ENCODE results near the gene ABCC12.
A peak's percentile ranks its signal among the peaks of the same experiment; 100 is the strongest.

Gene ABCC12

GRCh38 chr16:48131201-48131935, 24.4 kb downstream of the ABCC12 start:
- no peak for DNase-seq

DNA sequence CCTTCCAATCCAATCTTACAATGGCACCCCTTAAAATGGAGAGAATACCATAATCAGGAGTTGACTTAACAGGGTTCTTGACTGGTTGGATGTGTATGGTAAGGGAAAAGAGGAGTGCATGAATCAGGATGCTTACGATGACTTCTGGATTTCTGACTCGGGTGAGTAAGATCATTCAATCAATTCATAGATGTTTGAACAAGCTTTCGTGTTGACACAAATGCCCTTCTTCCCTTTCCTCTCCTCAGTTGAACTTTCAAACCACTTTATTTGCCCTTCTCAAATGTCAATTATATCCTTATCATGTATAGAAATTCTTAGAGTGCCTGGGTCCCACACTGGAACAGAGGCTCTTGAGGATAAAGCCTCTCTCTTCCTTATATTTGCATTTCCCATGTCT, 25.9 kb downstream of the ABCC12 start:
- DNase-seq: no peak

- no peak for DNase-seq
These were observed 27.0 kb downstream of the ABCC12 start for GRCh38 chr16:48128769-48129168.

DNA sequence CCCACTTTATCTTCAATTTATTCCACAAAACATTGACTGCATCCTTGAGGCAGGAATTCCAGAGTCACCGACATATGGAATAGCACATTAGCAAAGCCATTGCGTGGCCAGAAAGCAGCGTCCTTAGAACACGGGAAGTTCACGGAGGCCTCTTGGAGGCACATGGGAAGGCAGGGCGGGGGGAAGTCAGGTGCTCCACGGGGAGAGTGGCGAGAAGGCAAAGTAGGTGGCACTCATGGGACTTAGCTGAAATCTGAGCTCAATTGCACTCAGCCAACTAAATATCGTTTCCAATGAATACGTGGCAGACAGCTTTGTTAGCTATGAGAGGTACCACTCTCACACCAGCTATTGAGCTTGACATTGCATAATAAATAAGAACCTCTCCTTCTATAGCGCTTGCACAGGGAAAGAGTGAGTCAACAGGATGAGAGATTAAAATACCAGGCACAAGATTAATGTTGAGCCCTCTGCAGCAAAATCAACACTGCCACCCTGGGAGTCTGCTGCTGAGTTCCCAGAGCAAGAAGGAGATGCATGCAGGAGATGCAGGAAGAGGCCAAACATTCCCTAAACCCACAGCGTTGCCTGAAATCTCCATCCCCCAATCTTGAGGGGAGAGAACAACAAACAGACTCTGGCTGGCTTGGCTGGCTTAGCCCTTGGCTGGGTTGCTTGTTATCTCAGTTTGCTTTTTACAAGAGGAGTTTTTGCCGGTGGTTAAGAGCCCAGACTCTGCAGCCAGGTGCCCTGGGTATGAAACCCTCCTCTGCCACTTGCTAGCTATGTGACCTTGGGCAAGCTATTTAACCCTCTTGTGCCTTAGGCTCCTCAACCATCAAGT, 28.8 kb downstream of the ABCC12 start:
- DNase-seq: peak; percentile 77

DNA sequence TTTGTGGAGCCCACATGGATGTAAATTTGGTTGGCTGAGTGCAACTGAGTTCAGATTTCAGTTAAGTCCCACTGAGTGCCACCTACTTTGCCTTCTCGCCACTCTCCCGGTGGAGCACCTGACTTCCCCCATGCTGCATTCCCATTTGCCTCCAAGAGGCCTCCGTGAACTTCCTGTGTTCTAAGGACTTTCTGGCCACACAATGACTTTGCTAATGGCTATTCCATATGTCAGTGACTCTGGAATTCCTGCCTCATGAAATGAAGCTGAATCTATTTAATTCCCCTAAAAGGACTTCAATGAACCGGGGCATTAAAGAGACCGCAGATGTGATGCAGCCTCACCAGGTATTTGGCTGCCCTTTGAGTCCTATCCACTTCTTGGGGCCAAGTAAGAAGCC, 29.9 kb downstream of the ABCC12 start:
- no peak for DNase-seq

DNA sequence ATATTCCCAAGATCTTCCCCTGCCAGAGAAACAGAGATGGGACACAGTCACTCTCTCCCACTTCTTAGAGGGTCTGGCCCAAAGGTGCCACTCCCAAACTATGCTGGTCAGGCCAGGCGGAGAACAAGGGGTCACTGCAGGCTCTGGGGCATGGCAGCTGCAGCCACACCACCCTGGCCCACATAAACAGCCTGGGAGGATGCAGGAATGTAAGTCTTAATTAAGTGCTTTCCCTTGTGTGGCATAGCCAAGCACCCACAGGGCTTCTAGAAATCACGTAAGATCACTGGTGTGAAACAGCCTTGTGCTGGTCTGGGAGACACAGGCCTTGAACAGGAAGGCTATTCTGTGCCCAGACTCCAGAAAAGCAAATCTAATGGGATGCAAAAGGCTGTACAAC, 31.5 kb downstream of the ABCC12 start:
- no peak for DNase-seq

GRCh38 chr16:48123104-48123788, 32.5 kb downstream of the ABCC12 start:
- DNase-seq: no peak

- DNase-seq: no peak
These were observed 34.5 kb downstream of the ABCC12 start for GRCh38 chr16:48121276-48121675.

DNA sequence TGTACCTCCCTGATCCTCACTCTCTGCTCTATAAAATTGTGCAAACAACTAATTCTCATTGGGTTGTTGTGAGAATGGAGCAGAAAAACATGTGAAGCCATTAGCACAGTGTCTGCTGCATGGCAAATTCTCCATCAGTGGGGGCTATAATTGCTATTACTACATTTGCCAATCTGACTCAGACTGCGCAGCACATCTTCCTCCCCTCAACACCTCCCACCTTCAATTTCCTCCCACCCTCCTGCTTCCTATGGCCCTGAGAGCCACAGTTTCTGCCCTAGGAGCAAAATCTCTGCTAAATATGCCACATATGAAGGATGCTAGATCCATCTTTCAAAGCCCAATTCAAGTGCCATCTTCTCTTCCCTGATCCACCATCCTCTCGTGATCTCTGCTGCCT, 37.0 kb downstream of the ABCC12 start:
- DNase-seq: no peak

- DNase-seq: no peak
These were observed 38.3 kb downstream of the ABCC12 start for GRCh38 chr16:48117217-48118105.

DNA sequence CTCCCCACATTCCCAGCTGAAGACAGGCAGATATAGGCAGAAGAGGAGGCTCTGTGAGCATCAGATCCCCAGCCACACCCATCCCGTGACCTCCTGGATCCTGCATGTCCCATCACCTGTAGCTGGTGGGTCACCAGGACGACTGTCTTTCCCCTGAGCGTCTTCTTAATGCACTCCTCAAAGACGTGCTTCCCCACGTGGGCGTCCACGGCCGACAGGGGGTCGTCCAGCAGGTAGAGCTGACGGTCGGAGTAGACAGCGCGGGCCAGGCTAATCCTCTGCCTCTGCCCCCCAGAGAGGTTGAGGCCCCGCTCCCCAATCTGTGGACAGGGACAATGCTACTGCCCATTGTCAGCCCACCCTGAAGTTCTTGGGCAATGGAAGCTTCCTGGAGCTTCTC, 40.5 kb downstream of the ABCC12 start:
- DNase-seq: no peak

DNA sequence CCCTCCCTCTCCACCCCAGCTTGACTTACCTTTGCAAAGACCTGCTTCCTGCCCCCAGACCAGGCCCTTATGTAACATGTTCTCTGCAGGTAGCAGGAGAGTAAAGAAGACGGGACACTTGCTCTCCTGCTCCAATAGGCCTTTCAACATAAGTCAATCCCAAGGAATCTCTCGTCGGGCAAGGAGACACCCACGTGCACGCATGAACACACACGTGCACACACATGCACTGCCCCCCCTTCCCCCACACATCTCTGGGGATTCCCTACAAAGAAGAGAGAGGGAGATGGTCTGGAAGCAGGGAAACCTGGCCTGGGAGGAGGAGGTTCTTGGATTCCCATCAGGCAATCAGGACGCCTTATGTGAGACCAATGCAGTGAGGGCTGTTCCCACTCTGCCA, 41.4 kb downstream of the ABCC12 start:
- no peak for DNase-seq

- no peak for DNase-seq
These were observed 42.3 kb downstream of the ABCC12 start for GRCh38 chr16:48113471-48113870.

- no peak for DNase-seq
These were observed 42.8 kb downstream of the ABCC12 start for GRCh38 chr16:48113001-48113400.

DNA sequence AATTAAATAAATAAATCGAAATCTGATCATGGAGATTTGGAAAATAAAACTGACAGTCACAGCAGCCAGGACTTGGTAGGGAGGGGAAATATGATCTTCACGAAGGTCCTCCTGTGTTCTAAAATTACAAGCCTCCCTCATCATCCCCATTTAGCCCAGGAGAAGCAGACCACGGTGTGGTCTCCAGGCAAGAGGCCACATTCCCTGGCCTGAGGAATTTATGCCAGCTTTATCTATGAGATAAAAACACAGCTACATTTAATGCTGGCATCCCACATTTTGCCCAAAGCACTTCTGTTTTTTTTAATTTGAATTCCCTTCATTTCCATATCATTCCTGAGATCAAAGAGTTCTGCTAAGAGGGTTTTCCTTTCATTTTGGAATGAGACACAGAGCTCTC, 43.2 kb downstream of the ABCC12 start:
- no peak for DNase-seq

GRCh38 chr16:48110982-48111381, 44.8 kb downstream of the ABCC12 start:
- DNase-seq: no peak

DNA sequence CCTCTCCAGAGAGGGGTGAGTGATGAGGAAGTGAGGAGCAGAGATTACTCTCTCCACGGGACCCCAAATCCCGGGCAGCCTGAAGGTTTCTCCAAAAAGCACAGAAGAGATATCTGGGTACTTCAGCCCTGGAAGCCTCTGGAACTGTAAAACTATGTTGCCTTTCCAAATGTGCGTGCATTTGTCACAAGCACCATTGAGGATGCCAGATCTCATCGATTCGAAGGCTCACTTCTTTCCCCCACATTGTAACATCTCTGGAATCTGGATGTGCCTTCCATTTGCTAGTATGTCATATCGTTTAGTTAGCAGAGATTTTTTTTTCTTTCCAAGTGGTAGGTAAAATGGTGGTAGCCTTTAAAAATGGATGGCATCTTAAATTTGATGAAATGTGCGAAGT, 45.8 kb downstream of the ABCC12 start:
- DNase-seq: no peak

GRCh38 chr16:48109475-48109874, 46.3 kb downstream of the ABCC12 start:
- no peak for DNase-seq

- DNase-seq: no peak
These were observed 49.3 kb downstream of the ABCC12 start for GRCh38 chr16:48106446-48106845.
